H1 (cell line): ENCODE data around the gene MRTFB. TPM values are rescaled to one million over a fixed set of nuclear protein-coding genes. Genes with fewer than 3 reads are reported as not detected.

Source experiments
- CTCF ChIA-PET: fragments of 300-600 bp; sonication (Branson Sonifier 250); formaldehyde crosslinking; loops from one replicate; lab custom pipeline; 2021; ENCODE audit not compliant: partially characterized antibody; lab: Charles Lee
- POLR2A ChIA-PET: fragments of 300-600 bp; sonication (Branson Sonifier 250); formaldehyde crosslinking; loops from one replicate; lab custom pipeline; 2021; ENCODE audit warnings: inconsistent platforms; ENCODE audit not compliant: partially characterized antibody; lab: Charles Lee
- DNase-seq, 2 experiments: peaks; one replicate each; pipeline versions ENCODE4 v3.0.0 to v3.0.0-alpha.2; 2010 to 2022; ENCODE audit warnings: low spot score in 2 of 2, low read depth in 1 of 2, mixed read lengths in 1 of 2
- FAIRE-seq: peaks from 2 replicates; lab custom pipeline; 2011; peaks lifted over from hg19 to GRCh38; lab: Jason Lieb, UNC
- H2AFZ ChIP-seq: 2 replicates; pipeline ENCODE4 v1.8.1; 2012; ENCODE audit warnings: low read length, inconsistent platforms
- H2AK5ac ChIP-seq: 2 replicates; pipeline ENCODE4 v1.6.1; 2013; ENCODE audit warnings: low read depth, low read length
- H2BK120ac ChIP-seq: replicated peaks from 2 replicates; pipeline ENCODE3; 2013; ENCODE audit warnings: low read depth, low read length, inconsistent platforms
- H2BK12ac ChIP-seq: 2 replicates; pipeline ENCODE4 v1.6.1; 2013; ENCODE audit warnings: low read depth, low read length
- H2BK15ac ChIP-seq: 2 replicates; pipeline ENCODE4 v1.6.1; 2013; ENCODE audit warnings: low read length
- H2BK20ac ChIP-seq: 2 replicates; pipeline ENCODE4 v1.6.1; 2013; ENCODE audit warnings: low read length
- H2BK5ac ChIP-seq: 2 replicates; pipeline ENCODE4 v1.6.1; 2013; ENCODE audit warnings: low read depth, low read length
- H3K14ac ChIP-seq: 2 replicates; pipeline ENCODE4 v1.6.1; 2013; ENCODE audit warnings: inconsistent platforms; ENCODE audit not compliant: insufficient read length
- H3K18ac ChIP-seq: 2 replicates; pipeline ENCODE4 v1.6.1; 2013; ENCODE audit warnings: low read length; ENCODE audit errors: extremely low read depth
- H3K23ac ChIP-seq: 2 replicates; pipeline ENCODE4 v1.6.1; 2013; ENCODE audit warnings: inconsistent platforms; ENCODE audit not compliant: insufficient read length
- H3K23me2 ChIP-seq: 2 replicates; pipeline ENCODE4 v1.6.1; 2013; ENCODE audit warnings: low read depth, low read length
- H3K27ac ChIP-seq: 2 replicates; pipeline ENCODE4 v1.6.1; 2011; ENCODE audit warnings: low read depth, low read length, inconsistent platforms
- H3K27me3 ChIP-seq, 4 experiments: replicated peaks in 1 of 4; 1 replicate in 1 of 4; 2 replicates in 3 of 4; pipeline versions ENCODE4 v1.6.1 to v1.8.1; 2011 to 2013; ENCODE audit warnings: low read length in 3 of 4, mild to moderate bottlenecking in 3 of 4, inconsistent platforms in 2 of 4, mixed read lengths in 2 of 4, moderate library complexity in 1 of 4; ENCODE audit not compliant: control insufficient read depth in 3 of 4, insufficient read depth in 3 of 4; ENCODE audit errors: extremely low read depth in 1 of 4
- H3K36me3 ChIP-seq, 4 experiments: 2 replicates each; pipeline versions ENCODE4 v1.6.1 to v1.8.1; 2011 to 2013; ENCODE audit warnings: mild to moderate bottlenecking in 4 of 4, low read length in 3 of 4, moderate library complexity in 2 of 4, control low read depth in 1 of 4, inconsistent platforms in 1 of 4; ENCODE audit not compliant: insufficient read depth in 4 of 4, control insufficient read depth in 2 of 4
- H3K4ac ChIP-seq: replicated peaks from 2 replicates; pipeline ENCODE3; 2013; ENCODE audit warnings: low read length, low read depth, mixed read lengths, inconsistent platforms; ENCODE audit not compliant: insufficient read length
- H3K4me1 ChIP-seq, 4 experiments: replicated peaks in 1 of 4; 1 replicate in 1 of 4; 2 replicates in 3 of 4; pipeline versions ENCODE4 v1.6.1 to v1.8.1; 2011 to 2013; ENCODE audit warnings: low read length in 3 of 4, inconsistent platforms in 2 of 4, mixed read lengths in 1 of 4; ENCODE audit not compliant: insufficient read depth in 4 of 4, control insufficient read depth in 3 of 4
- H3K4me2 ChIP-seq, 2 experiments: 2 replicates each; pipeline versions ENCODE4 v1.6.1 to v1.8.1; 2011 to 2013; ENCODE audit warnings: low read depth in 2 of 2, low read length in 2 of 2, control low read depth in 1 of 2, inconsistent platforms in 1 of 2, mild to moderate bottlenecking in 1 of 2; ENCODE audit not compliant: insufficient read depth in 1 of 2
- H3K4me3 ChIP-seq, 4 experiments: fragments of 200-600, 300-600 bp in 1 of 4; sonication (generic), shearing (Covaris generic), sonication (Bioruptor Twin) in 1 of 4; 2 replicates each; pipeline versions ENCODE4 v1.5.1 to v1.8.1; 2011 to 2016; ENCODE audit warnings: low read length in 4 of 4, low read depth in 3 of 4, control low read depth in 2 of 4, inconsistent platforms in 2 of 4, mild to moderate bottlenecking in 2 of 4, mixed read lengths in 1 of 4, moderate library complexity in 1 of 4; ENCODE audit not compliant: insufficient read depth in 2 of 4; ENCODE audit errors: extremely low read depth in 1 of 4
- H3K56ac ChIP-seq: replicated peaks from 2 replicates; pipeline ENCODE3; 2013; ENCODE audit warnings: low read depth, mild to moderate bottlenecking, mixed read lengths, low read length, inconsistent platforms; ENCODE audit not compliant: insufficient read length
- H3K79me1 ChIP-seq: 2 replicates; pipeline ENCODE4 v1.6.1; 2013; ENCODE audit warnings: low read depth, low read length, control low read depth
- H3K79me2 ChIP-seq, 2 experiments: 2 replicates each; pipeline versions ENCODE4 v1.6.1 to v1.8.1; 2012 to 2013; ENCODE audit warnings: low read length in 2 of 2, mild to moderate bottlenecking in 2 of 2, inconsistent platforms in 1 of 2; ENCODE audit not compliant: insufficient read depth in 2 of 2, control insufficient read depth in 1 of 2
- H3K9ac ChIP-seq, 4 experiments: replicated peaks in 1 of 4; 1 replicate in 1 of 4; 2 replicates in 3 of 4; pipeline versions ENCODE4 v1.6.1 to v1.8.1; 2011 to 2013; ENCODE audit warnings: low read depth in 3 of 4, low read length in 3 of 4, control low read depth in 2 of 4, mild to moderate bottlenecking in 2 of 4, moderate library complexity in 2 of 4, inconsistent platforms in 1 of 4; ENCODE audit errors: extremely low read depth in 1 of 4
- H3K9me3 ChIP-seq, 2 experiments: 2 replicates each; pipeline versions ENCODE4 v1.6.1 to v1.8.1; 2012 to 2013; ENCODE audit warnings: mild to moderate bottlenecking in 2 of 2, moderate library complexity in 2 of 2, control low read depth in 1 of 2, inconsistent platforms in 1 of 2, low read depth in 1 of 2, low read length in 1 of 2, mixed read lengths in 1 of 2; ENCODE audit not compliant: insufficient read depth in 2 of 2
- H4K20me1 ChIP-seq, 2 experiments: replicated peaks in 1 of 2; 2 replicates each; pipeline versions ENCODE3 to v1.8.1; 2011 to 2013; ENCODE audit warnings: inconsistent platforms in 2 of 2, low read length in 2 of 2, mild to moderate bottlenecking in 1 of 2; ENCODE audit not compliant: insufficient read depth in 2 of 2, control insufficient read depth in 1 of 2
- H4K5ac ChIP-seq: 2 replicates; pipeline ENCODE4 v1.6.1; 2013; ENCODE audit warnings: low read length, low read depth, mixed read lengths, inconsistent platforms; ENCODE audit not compliant: insufficient read length
- H4K8ac ChIP-seq: 2 replicates; pipeline ENCODE4 v1.8.0; 2013; ENCODE audit warnings: mild to moderate bottlenecking, moderate library complexity, low read length, inconsistent platforms; ENCODE audit not compliant: insufficient read depth; ENCODE audit errors: extremely low read depth
- H4K91ac ChIP-seq: replicated peaks from 2 replicates; pipeline ENCODE3; 2013; ENCODE audit warnings: low read length, mixed read lengths, inconsistent platforms; ENCODE audit not compliant: insufficient read length
- ASH2L ChIP-seq: fragments of 200-600, 300-600 bp; sonication (generic); IDR thresholded peaks from one replicate; pipeline ENCODE4 v1.7.1; 2017; ENCODE audit warnings: low read length
- CHD2 ChIP-seq: IDR thresholded peaks from 2 replicates; pipeline ENCODE4 v1.6.1; 2012; ENCODE audit warnings: low read length, improper control_type of control experiment
- CREB1 ChIP-seq: IDR thresholded peaks from 2 replicates; pipeline ENCODE4 v1.6.1; 2012; ENCODE audit warnings: inconsistent platforms
- EGR1 ChIP-seq: IDR thresholded peaks from 2 replicates; pipeline ENCODE4 v1.6.1; 2011; ENCODE audit warnings: low read depth, low read length, borderline replicate concordance
- KDM1A ChIP-seq: fragments of 200-600, 300-600 bp; sonication (generic); IDR thresholded peaks from 2 replicates; pipeline ENCODE4 v1.7.1; 2016; ENCODE audit warnings: mild to moderate bottlenecking, low read length, borderline replicate concordance
- KDM5A ChIP-seq: fragments of 200-600 bp; IDR thresholded peaks from 2 replicates; pipeline ENCODE4 v1.7.1; 2012; ENCODE audit warnings: mild to moderate bottlenecking, low read length, inconsistent platforms, mixed read lengths
- POLR2A ChIP-seq, 2 experiments: IDR thresholded peaks; 1 replicate in 1 of 2; 2 replicates in 1 of 2; pipeline ENCODE4 v1.6.1; 2011; ENCODE audit warnings: low read depth in 2 of 2, low read length in 2 of 2, mild to moderate bottlenecking in 2 of 2; ENCODE audit errors: control extremely low read depth in 1 of 2
- POLR2AphosphoS5 ChIP-seq: IDR thresholded peaks from 2 replicates; pipeline ENCODE4 v1.6.1; 2011; ENCODE audit warnings: low read depth, low read length
- SAP30 ChIP-seq: fragments of 300-600 bp; sonication (generic); IDR thresholded peaks from 2 replicates; pipeline ENCODE4 v1.7.1; 2012; ENCODE audit warnings: low read length, moderate library complexity, mild to moderate bottlenecking, inconsistent platforms; ENCODE audit not compliant: insufficient read depth, insufficient replicate concordance
- SIRT6 ChIP-seq: IDR thresholded peaks from one replicate; pipeline ENCODE4 v1.7.1; 2012; ENCODE audit warnings: low read length, inconsistent platforms
- ZNF274 ChIP-seq: IDR thresholded peaks from 2 replicates; pipeline ENCODE4 v1.7.0; 2012; ENCODE audit warnings: low read length, borderline replicate concordance; ENCODE audit errors: extremely low read depth
- WGBS, 2 experiments: shearing (Covaris generic) in 1 of 2; methylation state at CpG; one replicate each; pipeline versions ENCODE4 v1.1.6 to v1.1.7; 2013 to 2015; ENCODE audit warnings: low lambda C conversion rate in 2 of 2, mixed read lengths in 2 of 2, inconsistent platforms in 1 of 2, low coverage in 1 of 2, missing lambda C conversion rate in 1 of 2; ENCODE audit not compliant: insufficient replicate concordance in 2 of 2, insufficient coverage in 1 of 2, insufficient read length in 1 of 2; ENCODE audit errors: extremely low coverage in 1 of 2, missing lambda C conversion rate in 1 of 2; 5-methylcytosine and 5-hydroxymethylcytosine counted together
- polyA plus RNA-seq, 7 experiments: library from polyadenylated mRNA; depleted of rRNA in 3 of 7; stranded (reverse) in 5 of 7; unstranded in 2 of 7; fragments of >200 nt in 5 of 7; fragments of 200-250 nt in 2 of 7; gene quantifications; 1 replicate in 5 of 7; 2 replicates in 1 of 7; 4 replicates in 1 of 7; pipeline versions ENCODE4 v1.2.1 to v1.2.3, GENCODE V29; 2011 to 2013; ENCODE audit warnings: missing spikeins in 2 of 7, mixed read lengths in 2 of 7
- total RNA-seq: library from RNA; stranded (reverse); fragmentation: NEBNext Ultra II Directional; extraction: Animal tissue kit (Norgen Biotek cat#: 25700); gene quantifications from 2 replicates; pipeline ENCODE4 v1.2.1, GENCODE V29; 2021

The MRTFB gene
- total and polyA plus RNA-seq, 2 of the 8 experiments (the other 6 are each of a cell fraction or from before 2014, with no cell fraction given) = 13.5 to 34.9 TPM

DNA sequence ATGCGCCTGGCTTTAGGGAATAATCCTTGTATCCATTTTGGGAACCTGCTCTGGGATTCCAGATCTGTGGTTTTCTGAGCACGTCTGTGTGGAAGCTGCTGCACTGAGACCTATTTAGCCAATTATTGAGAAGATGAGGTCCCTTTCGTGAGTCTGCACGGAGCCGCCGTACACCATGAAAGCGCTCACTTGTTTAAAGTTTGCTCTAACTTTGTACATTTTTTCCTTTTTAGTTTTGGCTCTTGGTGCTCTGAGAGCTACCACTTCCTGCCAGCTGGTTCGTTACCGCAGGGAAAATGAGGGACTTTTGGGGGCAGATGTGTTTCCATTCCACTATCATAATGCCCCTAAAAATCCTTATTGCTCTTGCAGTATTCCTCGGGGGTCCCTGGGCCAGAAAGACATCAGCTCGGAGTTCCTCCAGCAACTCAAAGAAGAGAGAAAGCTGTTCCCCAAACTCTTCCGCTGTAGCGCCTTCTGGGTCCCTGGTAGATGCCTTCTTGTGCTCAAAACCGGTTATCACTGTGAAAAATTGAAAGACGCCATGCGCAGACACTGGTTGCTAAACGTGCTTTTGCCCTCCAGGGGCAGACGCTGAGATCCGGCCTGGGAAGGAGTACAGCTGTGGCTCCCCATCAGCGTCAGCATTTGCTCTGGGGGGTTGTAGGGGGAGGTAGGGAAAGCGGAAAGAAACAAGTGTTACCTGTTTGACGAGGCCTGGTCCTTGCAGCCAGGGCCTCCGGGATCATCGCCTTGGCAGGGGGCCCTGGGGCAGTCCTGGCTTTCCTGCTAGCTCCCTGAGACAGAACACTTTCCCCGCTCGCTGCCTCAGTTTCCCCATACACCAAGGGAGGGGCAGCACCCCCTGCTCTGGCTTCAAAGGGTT lies 238.1 kb downstream of the MRTFB start:
- peak overlapping the region; percentile 49; the same call in 1 of the 2 replicates for H2BK5ac ChIP-seq
- H3K4ac ChIP-seq = no peak overlapping the region
- POLR2A ChIA-PET = interaction anchor here (1.0 to 2.7 kb wide), 8 partner anchors 10 to 69 kb away, joined by 3 to 9 read pairs (median 4); no protein-coding TSS in a partner anchor
- H3K23ac ChIP-seq = no peak overlapping the region
- no peaks in the 10 kb centered on the region for H4K20me1 ChIP-seq
- peak overlapping the region; percentile 53; the same call in 1 of the 2 replicates for H2BK12ac ChIP-seq
- no peak overlapping the region; the same call in 1 of the 2 replicates for H4K8ac ChIP-seq
- peak overlapping the region; percentile 34; the same call in 1 of the 2 replicates for H3K18ac ChIP-seq
- H4K5ac ChIP-seq = no peak overlapping the region
- no peak overlapping the region for H3K4me3 ChIP-seq
- H4K91ac ChIP-seq = peak overlapping the region; percentile 70
- peaks cover 7% of the 10 kb centered on the region; the same call in 1 of the 2 replicates for H3K79me1 ChIP-seq
- DNase-seq (no peak), FAIRE-seq (no peak)
- H3K9me3 ChIP-seq = no peaks in the 10 kb centered on the region
- CTCF ChIA-PET = interaction anchor here (0.7 to 4.4 kb wide), 19 partner anchors 8 to 221 kb away, joined by 3 to 15 read pairs (median 4); no protein-coding TSS in a partner anchor
- peaks cover 3 to 77% of the 10 kb centered on the region in 2 experiments; a peak in 3 of 4 replicates for H3K79me2 ChIP-seq
- WGBS, 2 experiments = 44% methylated on average over 26 of the region's 26 CpGs; no CpG with 5 or more reads in 1 of the 2 experiments
- H3K23me2 ChIP-seq = no peaks in the 10 kb centered on the region; the same call in 1 of the 2 replicates
- peaks cover 21 to 58% (median 39%) of the 10 kb centered on the region in 4 experiments for H3K4me1 ChIP-seq
- H2BK20ac ChIP-seq = peak overlapping the region; percentile 82; the same call in 1 of the 2 replicates
- H3K36me3 ChIP-seq = no peaks in the 10 kb centered on the region
- no peak overlapping the region for H2AFZ ChIP-seq
- peak overlapping the region; percentile 16; the same call in 1 of the 2 replicates for H2AK5ac ChIP-seq
- H3K14ac ChIP-seq = no peak overlapping the region
- peak overlapping the region; percentile 19; the same call in 1 of the 2 replicates for H2BK15ac ChIP-seq
- no peaks in the 10 kb centered on the region for H3K27me3 ChIP-seq
- H3K27ac ChIP-seq = peak overlapping the region; percentile 4; the same call in 1 of the 2 replicates
- no peak overlapping the region for H3K56ac ChIP-seq
- H3K4me2 ChIP-seq = peak overlapping the region; percentile 10 to 28; a peak in 2 of 4 replicates
- peak overlapping the region in 1 of 4 experiments; percentile 10; a peak in 2 of 7 replicates for H3K9ac ChIP-seq
- H2BK120ac ChIP-seq = no peak overlapping the region
- TF ChIP-seq SAP30 (no peak), ZNF274 (no peak), KDM5A (no peak), KDM1A (no peak), SIRT6 (no peak), POLR2AphosphoS5 (no peak), POLR2A (IDR thresholded peaks at IDR 0.05; ENCODE audit: control extremely low read depth in 1 of 2, low read depth in 2 of 2, low read length in 2 of 2) (no peak), CREB1 (peak; percentile 78), ASH2L (peak; percentile 62), EGR1 (no peak), CHD2 (no peak)
